ENCODE data around the gene ZSCAN16.

GRCh38 chr6:28135393-28135792 lies 11.0 kb downstream of the ZSCAN16 start:
- TF ChIP-seq CTCF (conservative IDR thresholded peaks at IDR 0.05; ENCODE audit: low read depth, low read length) (no peak), EZH2 (IDR thresholded peaks at IDR 0.05; ENCODE audit: low read length, unreplicated experiment) (no peak)

Data from PC-3 (cell line).